Naive thymus-derived CD4-positive, alpha-beta T cell (primary cell): ENCODE measurements around the gene RXYLT1. TPM values are rescaled to one million over a fixed set of nuclear protein-coding genes. Genes with fewer than 3 reads are reported as not detected.

Source experiments
- polyA plus RNA-seq, 2 donors: library from polyadenylated mRNA; unstranded; fragments of 300-500 nt; fragmentation: Illumina TruSeq; gene quantifications; one replicate each; pipeline ENCODE4 v1.2.3, GENCODE V29; 2021
- total RNA-seq, 6 experiments: library from RNA in 5 of 6; stranded (reverse) in 5 of 6; gene quantifications; 1 replicate in 5 of 6; 2 replicates in 1 of 6; pipeline ENCODE4 v1.2.3 and lab custom pipeline; 2021 to 2026

Gene RXYLT1
- total and polyA plus RNA-seq, 7 experiments from 2014 or later: 9.9 to 22.0 (median 15.4) TPM

Other genes starting within 250 kb of the RXYLT1 start
- 1 to 10 TPM in 3 of 5 experiments, under 1 TPM in 2; 0.34 to 3.1 (median 1.4) TPM for gene DPY19L2, start 111.4 kb upstream of the RXYLT1 start, total RNA-seq
- gene DPY19L2, start 111.4 kb upstream of the RXYLT1 start, polyA plus RNA-seq: under 1 TPM in 1 of 2 donors, not detected in 1; 0.28 TPM
- under 1 TPM; 0.03 to 0.47 (median 0.19) TPM for gene SRGAP1, start 64.8 kb downstream of the RXYLT1 start, total RNA-seq
- under 1 TPM; 0.01 to 0.07 TPM for gene SRGAP1, start 64.8 kb downstream of the RXYLT1 start, polyA plus RNA-seq